ENCODE measurements around the gene ZBTB20.

- TF ChIP-seq CTCF (IDR thresholded peaks at IDR 0.05; ENCODE audit: insufficient read depth, low read depth, low read length) = no peak
- TF ChIP-seq EZH2 (IDR thresholded peaks at IDR 0.05; ENCODE audit: insufficient read depth, low read length) = no peak
Observed at GRCh38 chr3:115068799-115069198, 78.3 kb downstream of the ZBTB20 start.
